ENCODE data around the gene CYS1.

Gene CYS1

DNA sequence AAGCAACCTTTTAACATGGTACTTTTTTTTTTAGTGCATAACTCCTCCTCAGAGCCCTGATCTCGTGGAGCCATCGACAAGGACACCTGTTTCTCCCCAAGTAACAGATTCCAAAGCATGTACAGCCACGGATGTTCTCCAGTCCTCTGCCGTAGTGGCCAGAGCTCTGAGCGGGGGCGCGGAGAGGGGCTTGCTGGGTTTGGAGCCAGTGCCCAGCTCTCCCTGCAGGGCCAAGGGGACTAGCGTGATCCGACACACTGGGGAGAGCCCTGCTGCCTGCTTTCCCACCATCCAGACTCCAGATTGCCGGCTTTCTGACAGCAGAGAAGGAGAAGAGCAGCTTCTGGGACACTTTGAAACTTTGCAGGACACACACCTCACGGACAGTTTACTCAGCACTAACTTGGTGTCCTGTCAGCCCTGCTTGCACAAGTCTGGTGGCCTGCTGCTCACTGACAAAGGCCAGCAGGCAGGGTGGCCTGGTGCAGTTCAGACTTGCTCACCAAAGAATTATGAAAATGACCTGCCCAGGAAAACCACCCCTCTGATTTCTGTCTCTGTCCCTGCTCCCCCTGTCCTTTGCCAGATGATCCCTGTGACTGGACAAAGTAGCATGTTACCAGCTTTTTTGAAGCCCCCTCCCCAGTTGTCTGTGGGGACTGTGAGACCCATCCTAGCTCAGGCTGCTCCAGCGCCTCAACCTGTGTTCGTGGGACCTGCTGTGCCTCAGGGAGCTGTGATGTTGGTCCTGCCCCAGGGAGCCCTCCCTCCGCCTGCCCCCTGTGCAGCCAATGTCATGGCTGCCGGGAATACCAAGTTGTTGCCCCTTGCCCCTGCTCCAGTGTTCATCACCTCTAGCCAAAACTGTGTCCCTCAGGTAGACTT is 32.4 kb downstream of the CYS1 start:
- H3K27ac ChIP-seq: no peak overlapping the region
- no peaks in the 10 kb centered on the region for H3K27me3 ChIP-seq (ENCODE audit: insufficient read depth, low read depth, severe bottlenecking)
- no peak overlapping the region for H3K4me3 ChIP-seq (ENCODE audit: low read depth, low read length)
- H3K9me3 ChIP-seq (ENCODE audit: severe bottlenecking): peaks cover 6% of the 10 kb centered on the region
- DNase-seq: no peak
- H3K36me3 ChIP-seq: peaks cover 64% of the 10 kb centered on the region
- TF ChIP-seq, protein P1, sequence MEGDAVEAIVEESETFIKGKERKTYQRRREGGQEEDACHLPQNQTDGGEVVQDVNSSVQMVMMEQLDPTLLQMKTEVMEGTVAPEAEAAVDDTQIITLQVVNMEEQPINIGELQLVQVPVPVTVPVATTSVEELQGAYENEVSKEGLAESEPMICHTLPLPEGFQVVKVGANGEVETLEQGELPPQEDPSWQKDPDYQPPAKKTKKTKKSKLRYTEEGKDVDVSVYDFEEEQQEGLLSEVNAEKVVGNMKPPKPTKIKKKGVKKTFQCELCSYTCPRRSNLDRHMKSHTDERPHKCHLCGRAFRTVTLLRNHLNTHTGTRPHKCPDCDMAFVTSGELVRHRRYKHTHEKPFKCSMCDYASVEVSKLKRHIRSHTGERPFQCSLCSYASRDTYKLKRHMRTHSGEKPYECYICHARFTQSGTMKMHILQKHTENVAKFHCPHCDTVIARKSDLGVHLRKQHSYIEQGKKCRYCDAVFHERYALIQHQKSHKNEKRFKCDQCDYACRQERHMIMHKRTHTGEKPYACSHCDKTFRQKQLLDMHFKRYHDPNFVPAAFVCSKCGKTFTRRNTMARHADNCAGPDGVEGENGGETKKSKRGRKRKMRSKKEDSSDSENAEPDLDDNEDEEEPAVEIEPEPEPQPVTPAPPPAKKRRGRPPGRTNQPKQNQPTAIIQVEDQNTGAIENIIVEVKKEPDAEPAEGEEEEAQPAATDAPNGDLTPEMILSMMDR (IDR thresholded peaks at IDR 0.05; ENCODE audit: low read depth, low read length): no peak

DNA sequence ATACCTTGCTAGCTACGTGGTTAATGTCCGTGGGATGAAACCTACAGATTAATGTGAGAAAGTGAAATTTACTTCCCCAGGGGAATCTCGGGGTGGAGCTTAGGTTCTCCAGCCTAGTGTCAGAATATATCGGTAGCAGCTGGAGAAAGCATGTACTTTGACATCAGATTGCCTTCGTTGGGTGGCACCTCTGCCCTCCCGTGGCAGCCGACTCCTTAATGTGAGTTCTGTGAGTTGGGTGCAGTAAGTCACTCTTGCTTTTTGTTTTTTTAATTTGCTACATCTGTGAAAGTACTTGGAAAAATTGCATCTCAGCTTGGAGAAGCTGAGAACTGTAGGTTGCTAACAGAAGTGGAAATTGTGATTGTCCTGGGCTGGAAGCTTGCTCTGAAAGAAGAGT is 33.3 kb downstream of the CYS1 start:
- H3K4me3 ChIP-seq (ENCODE audit: low read depth, low read length): no peak overlapping the region
- DNase-seq: no peak
- H3K27ac ChIP-seq: no peak overlapping the region
- peaks cover 57% of the 10 kb centered on the region for H3K36me3 ChIP-seq
- H3K9me3 ChIP-seq (ENCODE audit: severe bottlenecking): peaks cover 13% of the 10 kb centered on the region
- no peaks in the 10 kb centered on the region for H3K27me3 ChIP-seq (ENCODE audit: insufficient read depth, low read depth, severe bottlenecking)
- TF ChIP-seq, protein P1 (IDR thresholded peaks at IDR 0.05; ENCODE audit: low read depth, low read length): no peak

DNA sequence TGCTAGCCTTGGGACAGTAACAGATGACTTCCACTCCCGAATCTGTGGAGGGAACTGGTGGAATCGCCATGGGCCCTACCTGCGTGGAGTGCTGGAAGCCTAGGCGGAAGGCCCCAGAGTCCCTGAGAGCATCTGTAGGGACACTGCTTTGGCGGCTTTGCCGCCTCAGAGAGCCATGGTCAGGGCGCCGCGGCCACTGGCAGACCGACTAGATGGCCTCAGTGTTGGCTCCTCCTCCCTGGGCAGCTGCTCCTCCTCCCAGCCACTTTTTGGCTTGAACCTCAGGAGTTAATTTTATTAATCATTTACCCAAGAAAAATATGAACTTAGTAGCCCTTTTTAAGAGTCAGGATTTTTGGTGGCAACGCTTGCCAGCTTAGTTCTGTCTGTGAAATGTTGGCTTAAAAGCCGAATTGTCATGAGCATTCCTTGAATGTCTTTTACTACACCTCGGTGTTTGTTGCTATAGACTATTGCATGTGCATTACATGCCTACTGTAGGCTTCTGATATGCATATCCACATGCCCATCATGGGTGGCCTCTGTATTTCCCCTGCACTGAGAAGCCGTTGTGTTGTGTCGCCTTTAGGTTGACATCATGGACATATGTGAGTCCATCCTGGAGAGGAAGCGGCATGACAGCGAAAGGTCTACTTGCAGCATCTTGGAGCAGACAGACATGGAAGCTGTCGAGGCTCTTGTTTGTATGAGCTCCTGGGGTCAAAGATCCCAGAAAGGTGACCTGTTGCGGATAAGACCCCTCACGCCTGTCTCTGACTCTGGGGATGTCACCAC is 34.5 kb downstream of the CYS1 start:
- TF ChIP-seq, protein P1 (IDR thresholded peaks at IDR 0.05; ENCODE audit: low read depth, low read length): no peak
- DNase-seq: no peak
- peaks cover 48% of the 10 kb centered on the region for H3K36me3 ChIP-seq
- H3K27ac ChIP-seq: no peak overlapping the region
- H3K9me3 ChIP-seq (ENCODE audit: severe bottlenecking): peaks cover 16% of the 10 kb centered on the region
- no peaks in the 10 kb centered on the region for H3K27me3 ChIP-seq (ENCODE audit: insufficient read depth, low read depth, severe bottlenecking)
- H3K4me3 ChIP-seq (ENCODE audit: low read depth, low read length): no peak overlapping the region

DNA sequence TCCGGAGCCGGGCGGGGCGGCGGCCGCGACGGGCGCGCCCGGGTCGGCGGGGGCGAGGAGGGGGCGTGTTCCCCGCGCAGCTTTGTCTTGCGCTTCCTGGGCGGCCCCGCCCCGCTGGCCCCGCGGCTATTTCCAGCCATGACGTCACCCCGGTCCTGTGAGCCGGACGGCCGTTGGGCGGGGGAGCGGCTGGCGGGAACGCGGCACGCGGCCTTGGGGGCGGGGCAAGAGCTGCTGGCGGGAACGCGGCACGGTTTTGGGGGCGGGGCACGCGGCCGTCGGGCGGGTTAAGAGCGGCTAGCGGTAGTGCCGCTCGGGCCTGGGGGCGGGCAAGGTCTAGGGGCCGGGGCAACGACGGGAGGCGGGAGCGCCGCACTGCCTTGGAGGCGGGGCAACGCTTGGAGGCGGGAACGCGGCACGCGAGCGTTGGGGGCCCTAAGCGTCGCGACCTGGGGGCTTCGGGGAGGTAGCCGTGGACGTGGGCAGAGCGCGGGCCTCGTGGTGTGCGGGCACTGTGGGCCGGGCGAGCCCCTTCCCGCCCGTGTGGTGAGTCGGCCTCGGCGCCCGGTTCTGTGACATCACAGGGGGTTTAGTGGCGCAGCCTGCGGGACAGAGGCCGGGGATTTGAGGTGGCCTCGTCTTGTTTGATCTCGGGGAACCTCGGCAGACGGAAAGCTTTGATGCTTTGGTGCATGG is 36.2 kb downstream of the CYS1 start:
- DNase-seq: peak; percentile 94
- Histone ChIP-seq H3K4me3 (ENCODE audit: low read depth, low read length) (peak overlapping the region; percentile 47), H3K36me3 (peaks cover 38% of the 10 kb centered on the region), H3K27ac (peak overlapping the region; percentile 90), H3K9me3 (ENCODE audit: severe bottlenecking) (peaks cover 16% of the 10 kb centered on the region), H3K27me3 (ENCODE audit: insufficient read depth, low read depth, severe bottlenecking) (no peaks in the 10 kb centered on the region)
- TF ChIP-seq, protein P1 (IDR thresholded peaks at IDR 0.05; ENCODE audit: low read depth, low read length): no peak

DNA sequence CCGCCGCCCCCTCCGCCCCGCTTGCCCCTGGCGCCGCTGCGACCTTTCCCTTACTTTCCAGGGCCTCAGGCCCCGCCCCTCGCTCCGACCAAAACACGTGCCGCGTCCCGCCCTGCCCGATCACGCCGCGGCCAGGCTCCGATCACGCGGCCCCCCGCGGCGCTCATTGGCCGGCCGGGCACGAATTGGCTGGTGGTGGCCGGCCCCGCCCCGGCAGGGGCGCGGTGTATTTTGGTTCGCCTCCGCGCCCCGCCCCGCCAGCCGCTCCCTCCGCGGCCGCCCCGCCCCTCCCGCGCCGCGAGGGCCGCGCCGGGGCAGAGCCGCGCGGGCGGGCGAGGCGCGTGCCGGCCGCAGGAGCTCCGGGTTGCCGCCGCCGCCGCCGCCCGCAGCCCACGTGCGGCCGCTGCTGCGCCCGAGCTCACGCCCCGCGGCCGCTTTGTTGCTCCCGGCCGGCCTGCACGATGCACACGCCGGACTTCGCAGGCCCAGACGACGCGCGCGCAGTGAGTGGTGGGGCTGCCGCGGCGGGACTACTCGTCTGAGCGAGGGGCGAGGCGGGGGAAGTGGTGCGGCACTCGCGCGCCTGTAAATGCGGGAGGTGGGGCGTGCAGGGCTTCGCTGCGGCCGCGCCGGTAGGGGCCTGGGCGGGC is 36.8 kb downstream of the CYS1 start, which contains the start of gene KLF11:
Gene KLF11 (plus strand): TSS at position 295 of the 650 bp plus-strand sequence. CDS start 167 bp downstream, at position 462.
- TF ChIP-seq, protein P1 (IDR thresholded peaks at IDR 0.05; ENCODE audit: low read depth, low read length): no peak
- no peak for DNase-seq
- Histone ChIP-seq H3K4me3 (ENCODE audit: low read depth, low read length) (peak within 1 kb of the TSS; percentile 47), H3K27me3 (ENCODE audit: insufficient read depth, low read depth, severe bottlenecking) (no peaks in the 10 kb centered on the region), H3K9me3 (ENCODE audit: severe bottlenecking) (peaks cover 16% of the 10 kb centered on the region), H3K36me3 (peaks cover 33% of the 10 kb centered on the region), H3K27ac (peak within 1 kb of the TSS; percentile 90)
